K562 (cell line): ENCODE data around the gene GPHA2. TPM values are rescaled to one million over a fixed set of nuclear protein-coding genes. Genes with fewer than 3 reads are reported as not detected.

ENCODE experiments used
- CBX8 ChIP-seq: fragments of 200-600 bp; sonication (generic); IDR thresholded peaks from 2 replicates; pipeline ENCODE4 v1.6.1; 2012; ENCODE audit warnings: borderline replicate concordance, mixed run types, low read depth, mild to moderate bottlenecking, moderate library complexity, mixed read lengths, low read length, control low read depth, inconsistent platforms; ENCODE audit not compliant: poor library complexity, severe bottlenecking; ENCODE audit errors: extremely low read depth
- CREB1 ChIP-seq, 2 experiments: sonication (generic) in 1 of 2; formaldehyde crosslinking in 1 of 2; IDR thresholded peaks; 2 replicates each; pipeline versions ENCODE4 v1.6.1 to v1.8.0; 2012 to 2022; ENCODE audit warnings: inconsistent platforms in 1 of 2, mild to moderate bottlenecking in 1 of 2, missing genetic modification reagents in 1 of 2, moderate library complexity in 1 of 2
- E2F3 ChIP-seq: fragments of 250-450 bp; sonication (Bioruptor Pico); IDR thresholded peaks from 2 replicates; pipeline ENCODE4 v1.4.0; 2020; ENCODE audit warnings: mild to moderate bottlenecking
- ETV1 ChIP-seq: fragments of 450-650 bp; conservative IDR thresholded peaks from 2 replicates; pipeline ENCODE4 v1.6.1; 2016; ENCODE audit warnings: missing genetic modification characterization, control low read depth, low read depth, missing compliant biosample characterization
- FOXM1 ChIP-seq, 2 experiments: fragments of 450-650 bp in 1 of 2; sonication (generic) in 1 of 2; formaldehyde crosslinking in 1 of 2; IDR thresholded peaks; 2 replicates each; pipeline versions ENCODE4 v1.6.1 to v1.9.0; 2017 to 2022; ENCODE audit warnings: low read depth in 2 of 2, mild to moderate bottlenecking in 2 of 2, missing genetic modification reagents in 1 of 2, moderate library complexity in 1 of 2
- HNRNPK ChIP-seq: fragments of 200-400 bp; formaldehyde crosslinking; IDR thresholded peaks from one replicate; pipeline ENCODE4 v1.6.1; 2018; ENCODE audit warnings: mild to moderate bottlenecking, low read depth, low read length; ENCODE audit not compliant: poor library complexity, severe bottlenecking
- ID3 ChIP-seq, 2 experiments: fragments of 250-450 bp in 1 of 2; fragments of 450-650 bp in 1 of 2; sonication (Bioruptor Pico) in 1 of 2; IDR thresholded peaks; 2 replicates each; pipeline versions ENCODE4 v1.6.1 to v1.8.0; 2016 to 2021; ENCODE audit warnings: mild to moderate bottlenecking in 2 of 2, moderate library complexity in 2 of 2, missing compliant biosample characterization in 1 of 2, missing genetic modification characterization in 1 of 2
- KLF6 ChIP-seq: fragments of 250-450 bp; sonication (Bioruptor Pico); IDR thresholded peaks from 2 replicates; pipeline ENCODE4 v1.4.0; 2020; ENCODE audit warnings: mild to moderate bottlenecking, moderate library complexity, borderline replicate concordance
- LARP7 ChIP-seq: fragments of 450-650 bp; IDR thresholded peaks from 2 replicates; pipeline ENCODE4 v1.6.1; 2016
- MAFF ChIP-seq: IDR thresholded peaks from 2 replicates; pipeline ENCODE4 v1.6.1; 2012; ENCODE audit warnings: low read length, improper control_type of control experiment
- MTA1 ChIP-seq: fragments of 450-650 bp; IDR thresholded peaks from 2 replicates; pipeline ENCODE4 v1.6.1; 2017; ENCODE audit warnings: borderline replicate concordance
- MXI1 ChIP-seq: IDR thresholded peaks from 2 replicates; pipeline ENCODE4 v1.6.1; 2011; ENCODE audit warnings: low read depth, mild to moderate bottlenecking, improper control_type of control experiment, low read length
- NONO ChIP-seq, 2 experiments: fragments of 200-400 bp in 1 of 2; fragments of 450-650 bp in 1 of 2; formaldehyde crosslinking in 1 of 2; IDR thresholded peaks; 2 replicates each; pipeline ENCODE4 v1.6.1; 2017; ENCODE audit warnings: low read depth in 2 of 2, mild to moderate bottlenecking in 2 of 2, moderate library complexity in 2 of 2, low read length in 1 of 2
- ZBTB17 ChIP-seq: fragments of 450-650 bp; formaldehyde crosslinking; IDR thresholded peaks from 2 replicates; pipeline ENCODE4 v1.4.0; 2020; ENCODE audit warnings: mild to moderate bottlenecking
- ZBTB34 ChIP-seq: fragments of 250-450 bp; sonication (Bioruptor Pico); IDR thresholded peaks from 2 replicates; pipeline ENCODE4 v1.8.0; 2021; ENCODE audit warnings: mild to moderate bottlenecking, moderate library complexity
- ZNF395 ChIP-seq: fragments of 200-800 bp; sonication (Bioruptor generic); IDR thresholded peaks from 2 replicates; pipeline ENCODE4 v1.6.1; 2017; ENCODE audit warnings: missing genetic modification characterization, missing compliant biosample characterization
- polyA plus RNA-seq, 8 experiments: library from polyadenylated mRNA; depleted of rRNA in 4 of 8; stranded (reverse) in 5 of 8; unstranded in 3 of 8; fragments of >200 nt; fragmentation: Nextera tagmentation in 2 of 8; fragmentation: Illumina TruSeq in 1 of 8; extraction: Ambion mirVana in 2 of 8; extraction: Trizol in 1 of 8; gene quantifications; 2 replicates each; pipeline versions ENCODE4 v1.2.1 to v1.2.3, GENCODE V29; 2011 to 2014; ENCODE audit warnings: inconsistent platforms in 1 of 8, missing spikeins in 1 of 8
- total RNA-seq, 7 experiments: library from RNA; depleted of rRNA in 6 of 7; stranded (reverse); fragments of >200 nt in 6 of 7; fragmentation: Illumina TruSeq in 2 of 7; extraction: Trizol in 2 of 7; gene quantifications; 2 replicates each; pipeline versions ENCODE4 v1.2.1 to v1.2.3, GENCODE V29; 2011 to 2021; ENCODE audit warnings: low replicate concordance in 1 of 7
- TF ChIP-seq, protein P1 (sequence below): fragments of 250-450 bp; sonication (Bioruptor Pico); IDR thresholded peaks from 2 replicates; pipeline ENCODE4 v1.9.0; 2021; ENCODE audit warnings: mild to moderate bottlenecking, inconsistent platforms

Gene GPHA2
- total and polyA plus RNA-seq, 9 of the 15 experiments (the other 6 are each of a cell fraction or from before 2014, with no cell fraction given), result 0.17 to 0.22 TPM; not detected in 7

DNA sequence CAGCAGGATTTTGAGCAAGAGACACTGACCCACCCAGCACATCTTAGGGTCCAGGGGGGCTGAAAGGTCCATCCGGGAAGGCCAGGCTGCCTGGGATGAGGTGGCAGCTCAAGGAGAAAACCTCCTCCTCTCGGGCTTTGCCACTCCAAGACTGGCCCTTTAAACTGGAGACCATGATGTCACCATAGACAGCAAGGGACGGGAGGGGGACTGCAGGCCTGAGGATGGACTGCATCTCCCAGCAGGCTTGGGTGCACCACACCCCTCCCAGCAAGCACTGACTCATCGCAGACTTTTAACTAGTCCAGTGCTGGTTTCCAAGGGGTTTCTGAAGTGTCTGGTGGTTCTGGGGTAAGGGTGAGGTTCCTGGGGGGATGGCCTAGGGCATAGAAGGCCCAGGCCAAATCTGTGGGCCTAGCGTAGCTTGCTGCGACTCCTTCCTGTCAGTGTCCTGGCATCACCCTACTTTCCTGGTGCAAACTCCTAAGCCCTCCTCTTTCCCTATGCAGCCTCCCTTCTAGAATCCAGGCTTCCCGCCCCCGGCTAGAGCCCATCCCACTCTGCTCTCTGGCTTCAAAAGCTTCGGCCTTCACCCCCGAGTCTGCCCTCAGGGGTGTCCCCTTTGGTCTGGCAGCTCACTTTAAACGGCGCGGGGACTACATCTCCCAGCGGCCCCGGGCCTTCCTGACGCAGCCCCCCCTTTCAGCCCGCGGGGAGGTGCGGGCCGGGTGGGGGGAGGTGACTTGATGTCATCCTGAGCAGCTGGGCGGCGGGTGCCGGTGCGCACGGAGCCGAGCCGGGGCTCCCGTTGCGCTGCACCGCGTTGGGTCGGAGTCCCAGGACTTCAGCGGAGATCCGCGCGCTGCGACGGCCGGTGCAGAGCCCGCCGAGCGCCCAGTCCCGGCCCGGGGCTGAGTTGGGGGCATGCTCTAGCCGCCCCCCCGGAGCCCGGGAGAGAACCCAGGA is 11.5 kb downstream of the GPHA2 start, which contains the start of gene PPP2R5B (continued):
- TF ChIP-seq LARP7 (peak; percentile 81; the same call in 1 of the 2 replicates), CBX8 (no peak), HNRNPK (peak; percentile 58), E2F3 (CRISPR knock-in tag) (0 out of 2 replicates have a peak, but pooled peaks have one; percentile 9), ZNF395 (CRISPR knock-in tag) (peak; percentile 89; the same call in 1 of the 2 replicates), MXI1 (peak; percentile 39; the same call in 1 of the 2 replicates), ETV1 (peak; percentile 78), CREB1 (IDR thresholded peaks at IDR 0.05) (peak; percentile 63), CREB1 (CRISPR knock-in tag; IDR thresholded peaks at IDR 0.05) (peak; percentile 83), ID3 (CRISPR knock-in tag; IDR thresholded peaks at IDR 0.05) (no peak), ID3 (tag; IDR thresholded peaks at IDR 0.05) (peak; percentile 28), MAFF (peak; percentile 51; the same call in 1 of the 2 replicates), KLF6 (CRISPR knock-in tag) (peak; percentile 63; the same call in 1 of the 2 replicates), ZBTB17 (CRISPR knock-in tag) (peak; percentile 65; the same call in 1 of the 2 replicates), ZBTB34 (no peak), NONO (IDR thresholded peaks at IDR 0.05; ENCODE audit: low read depth in 2 of 2, low read length in 1 of 2) (0 out of 4 replicates have a peak, but pooled peaks of 1 of the 2 experiments have one; percentile 43), MTA1 (peak; percentile 56; the same call in 1 of the 2 replicates), FOXM1 (IDR thresholded peaks at IDR 0.05; ENCODE audit: low read depth) (peak; percentile 95), FOXM1 (CRISPR knock-in tag; IDR thresholded peaks at IDR 0.05; ENCODE audit: low read depth) (no peak)
- TF ChIP-seq, protein P1, sequence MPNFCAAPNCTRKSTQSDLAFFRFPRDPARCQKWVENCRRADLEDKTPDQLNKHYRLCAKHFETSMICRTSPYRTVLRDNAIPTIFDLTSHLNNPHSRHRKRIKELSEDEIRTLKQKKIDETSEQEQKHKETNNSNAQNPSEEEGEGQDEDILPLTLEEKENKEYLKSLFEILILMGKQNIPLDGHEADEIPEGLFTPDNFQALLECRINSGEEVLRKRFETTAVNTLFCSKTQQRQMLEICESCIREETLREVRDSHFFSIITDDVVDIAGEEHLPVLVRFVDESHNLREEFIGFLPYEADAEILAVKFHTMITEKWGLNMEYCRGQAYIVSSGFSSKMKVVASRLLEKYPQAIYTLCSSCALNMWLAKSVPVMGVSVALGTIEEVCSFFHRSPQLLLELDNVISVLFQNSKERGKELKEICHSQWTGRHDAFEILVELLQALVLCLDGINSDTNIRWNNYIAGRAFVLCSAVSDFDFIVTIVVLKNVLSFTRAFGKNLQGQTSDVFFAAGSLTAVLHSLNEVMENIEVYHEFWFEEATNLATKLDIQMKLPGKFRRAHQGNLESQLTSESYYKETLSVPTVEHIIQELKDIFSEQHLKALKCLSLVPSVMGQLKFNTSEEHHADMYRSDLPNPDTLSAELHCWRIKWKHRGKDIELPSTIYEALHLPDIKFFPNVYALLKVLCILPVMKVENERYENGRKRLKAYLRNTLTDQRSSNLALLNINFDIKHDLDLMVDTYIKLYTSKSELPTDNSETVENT, result peak; percentile 31; the same call in 1 of the 2 replicates
